Activated T-cell treated with anti-CD3 and anti-CD28 coated beads for 1 hour (primary cell): ENCODE results near the gene DOHH.
"Not testable (repeated sequence)": the region's sequence is repeated elsewhere in the genome, so short reads cannot be mapped to it uniquely, and the experiment has no call there.

Experiments used
- DNase-seq: peaks from one replicate; pipeline ENCODE4 v3.0.0-alpha.2; 2020; ENCODE audit warnings: low read depth

The DOHH gene

GRCh38 chr19:3519126-3519525, 18.7 kb upstream of the DOHH start:
- DNase-seq, result no peak

GRCh38 chr19:3518659-3519058, 18.2 kb upstream of the DOHH start:
- no peak for DNase-seq

DNA sequence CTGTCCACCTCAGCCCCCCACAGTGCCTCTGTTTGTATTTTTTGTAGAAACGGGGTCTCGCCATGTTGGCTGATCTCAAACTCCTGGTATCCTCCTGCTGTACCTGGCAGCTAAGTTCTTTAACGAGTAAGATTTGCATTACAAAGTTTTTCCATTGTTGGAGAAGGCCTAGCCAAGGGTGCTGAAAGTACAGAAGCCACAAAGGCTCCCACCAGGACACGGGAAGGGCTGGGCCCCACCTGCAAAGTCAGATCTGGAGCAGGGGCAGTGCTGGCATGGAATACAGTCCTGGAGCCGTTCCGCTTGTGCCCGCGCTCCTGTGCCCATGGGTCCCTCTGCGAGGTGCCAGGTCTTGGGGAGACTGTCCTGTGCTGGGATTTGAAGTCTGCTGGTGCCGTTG, 17.8 kb upstream of the DOHH start:
- DNase-seq, result no peak

DNA sequence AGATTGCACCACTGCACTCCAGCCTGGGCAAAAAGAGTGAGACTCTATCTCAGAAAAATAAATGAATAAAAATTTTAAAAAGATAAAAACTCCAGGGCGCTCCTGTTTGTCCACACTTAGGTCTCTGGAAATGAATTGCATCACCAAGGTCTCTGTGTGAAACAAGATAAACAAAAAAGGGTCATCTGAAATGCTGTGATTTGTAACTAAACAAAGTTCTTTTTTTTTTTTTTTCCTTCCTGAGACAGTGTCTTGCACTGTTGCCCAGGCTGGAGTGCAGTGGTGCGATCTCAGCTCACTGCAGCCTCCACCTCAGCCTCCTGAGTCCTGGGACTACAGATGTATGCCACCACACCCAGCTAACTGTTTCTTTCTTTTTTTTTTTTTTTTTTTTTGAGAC, 17.2 kb upstream of the DOHH start:
- DNase-seq, result no peak

- no peak for DNase-seq
These were observed 16.3 kb upstream of the DOHH start for GRCh38 chr19:3516675-3517207.

DNA sequence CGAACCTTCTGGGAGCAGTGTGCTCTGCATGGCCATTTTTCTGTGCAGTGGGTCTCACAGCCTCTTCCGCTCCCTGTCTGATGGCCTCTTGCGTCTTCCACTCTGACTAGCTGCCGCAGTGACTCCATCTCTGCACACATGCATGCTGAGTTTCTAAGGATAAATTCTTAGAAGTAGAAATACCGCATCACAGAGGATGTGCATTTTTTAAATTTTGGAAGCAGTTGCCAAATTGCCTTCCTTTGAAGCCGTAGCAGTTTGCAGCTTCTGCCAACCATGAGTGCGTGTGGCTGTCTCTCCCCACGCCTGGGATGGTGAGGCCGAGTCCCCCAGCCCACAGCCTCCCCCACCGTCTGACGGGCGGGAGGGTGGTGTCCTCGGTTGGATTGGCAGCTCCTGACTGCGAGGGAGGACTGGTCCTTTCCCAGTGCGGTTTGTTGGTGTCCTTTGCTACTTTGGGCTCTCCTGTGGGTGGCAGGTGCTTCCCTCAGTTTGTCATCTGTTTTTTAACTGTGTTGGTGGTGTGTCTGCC, 15.5 kb upstream of the DOHH start:
- no peak for DNase-seq

- no peak for DNase-seq
These were observed 14.5 kb upstream of the DOHH start for GRCh38 chr19:3514930-3515329.

DNA sequence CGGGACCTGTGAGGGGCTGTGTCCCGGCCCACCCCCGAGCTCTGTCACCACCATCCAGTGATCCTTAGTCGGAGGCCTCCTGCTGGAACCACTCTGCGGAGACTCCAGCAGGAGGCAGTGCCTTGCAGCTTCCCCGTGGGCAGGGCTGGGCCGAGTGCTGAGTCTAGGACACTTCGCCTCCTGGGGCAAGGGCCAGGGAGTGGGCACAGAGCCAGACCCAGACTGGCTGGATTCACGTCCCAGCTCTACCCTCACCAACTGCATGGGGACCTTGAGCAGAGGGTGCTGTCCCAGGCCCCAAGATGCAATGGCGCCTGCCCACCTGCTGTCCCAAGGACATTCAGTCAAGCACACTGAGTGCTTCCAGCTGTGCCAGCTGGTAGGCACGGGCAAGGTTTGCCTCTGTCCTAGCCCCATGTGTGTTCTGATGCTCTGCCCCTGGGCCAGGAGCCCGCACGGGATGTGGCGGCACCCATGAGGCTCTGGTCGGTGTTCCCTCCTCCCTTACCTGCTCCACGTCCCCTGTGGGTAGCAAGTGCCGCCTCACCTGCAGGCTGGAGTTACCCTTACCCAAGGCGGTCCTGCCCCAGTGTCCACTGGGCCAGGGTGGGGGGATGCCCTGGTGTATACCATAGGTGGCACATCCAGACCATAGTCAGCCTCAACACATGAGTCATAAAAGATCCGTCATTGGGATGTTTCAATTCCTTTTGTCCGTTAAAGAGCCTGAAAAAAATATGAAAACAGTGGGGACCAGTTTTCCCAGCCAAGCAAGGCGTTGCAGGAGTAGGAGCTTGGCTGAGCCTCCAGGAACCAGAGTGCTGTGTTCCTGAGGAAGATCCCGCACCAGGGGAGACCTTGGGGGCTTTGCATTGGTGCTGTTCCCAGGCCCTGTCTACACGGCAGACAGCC, 13.0 kb upstream of the DOHH start:
- no peak for DNase-seq

DNA sequence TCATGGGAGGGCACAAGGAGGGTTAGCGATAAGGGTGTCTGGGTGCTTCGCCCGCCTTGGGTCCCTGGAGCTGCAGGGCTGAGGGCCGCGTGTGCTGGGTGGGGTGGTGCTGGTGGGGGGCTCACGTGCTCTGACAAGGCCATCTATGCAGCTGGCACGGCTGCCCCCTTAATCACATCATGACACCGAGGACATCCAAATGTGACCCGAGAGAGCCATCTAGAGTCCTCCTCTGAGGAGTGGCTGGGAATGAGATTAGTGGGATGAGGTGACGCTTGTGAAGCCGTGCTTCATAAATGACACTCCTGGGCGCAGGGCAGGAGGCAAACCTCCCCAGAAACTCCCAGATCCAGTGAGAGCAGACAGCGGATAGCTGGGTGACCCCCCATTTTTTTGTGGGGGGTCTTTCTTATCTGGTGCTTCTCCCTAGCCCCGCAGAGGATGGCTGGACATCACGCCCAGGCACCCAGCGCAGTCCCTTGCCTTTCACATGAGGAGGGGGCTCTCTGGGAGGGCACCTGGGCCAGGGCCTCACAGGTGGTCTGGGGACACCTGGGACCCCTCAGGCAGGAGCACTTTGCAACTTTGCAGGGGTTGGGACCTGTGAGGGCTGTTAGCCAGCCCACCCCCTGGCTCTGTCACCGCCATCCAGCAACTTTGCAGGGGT, 12.2 kb upstream of the DOHH start:
- no peak for DNase-seq

GRCh38 chr19:3511506-3512251, 11.2 kb upstream of the DOHH start:
- DNase-seq, result no peak

DNA sequence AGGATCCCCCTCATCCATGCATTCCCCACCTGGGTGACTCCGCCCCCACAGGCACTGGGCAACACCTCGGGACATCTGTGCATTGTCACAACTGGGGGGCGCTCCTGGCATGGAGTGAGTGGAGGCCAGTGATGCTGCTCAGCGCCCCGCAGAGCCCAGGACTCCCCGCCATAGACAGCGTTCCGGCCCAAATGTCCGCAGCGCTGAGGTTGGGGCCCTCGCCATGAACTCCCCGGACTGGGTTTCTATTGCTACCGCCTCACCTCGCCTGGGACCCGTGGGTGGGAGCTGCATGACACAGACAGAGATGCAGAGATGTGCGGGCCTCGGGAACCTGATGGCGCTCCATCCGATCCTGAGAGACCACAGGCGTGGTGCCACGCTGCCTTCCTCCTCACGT, 10.3 kb upstream of the DOHH start:
- no peak for DNase-seq

GRCh38 chr19:3509566-3509989, 9.1 kb upstream of the DOHH start:
- DNase-seq, result no peak

- DNase-seq, result no peak
These were observed 8.5 kb upstream of the DOHH start for GRCh38 chr19:3508771-3509535.

DNA sequence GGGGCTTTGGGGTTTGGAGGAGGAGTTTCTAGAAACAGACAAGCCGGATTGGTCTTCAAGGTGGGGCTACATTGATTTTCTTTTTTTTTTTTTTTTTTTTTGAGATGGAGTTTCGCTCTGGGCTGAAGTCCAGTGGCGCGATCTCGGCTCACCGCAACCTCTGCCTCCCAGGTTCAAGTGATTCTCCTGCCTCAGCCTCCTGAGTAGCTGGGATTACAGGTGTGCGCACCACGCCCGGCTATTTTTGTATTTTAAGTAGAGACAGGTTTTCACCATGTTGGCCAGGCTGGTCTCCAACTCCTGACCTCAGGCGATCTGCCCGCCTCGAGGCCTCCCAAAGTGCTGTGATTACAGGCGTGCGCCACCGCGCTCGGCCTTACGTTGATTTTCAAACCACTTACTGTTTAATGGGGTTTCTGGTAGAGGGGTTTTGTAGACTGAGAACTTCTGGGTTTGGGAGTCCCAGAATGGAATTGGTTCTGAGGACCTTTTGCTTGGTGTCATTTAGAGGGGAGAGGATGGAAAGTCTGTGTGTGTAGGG, 7.7 kb upstream of the DOHH start:
- not testable (repeated sequence) for DNase-seq

- DNase-seq, result peak; percentile 24
These were observed 7.1 kb upstream of the DOHH start for GRCh38 chr19:3507371-3508120.

GRCh38 chr19:3506384-3507340, 6.2 kb upstream of the DOHH start:
- no peak for DNase-seq

DNA sequence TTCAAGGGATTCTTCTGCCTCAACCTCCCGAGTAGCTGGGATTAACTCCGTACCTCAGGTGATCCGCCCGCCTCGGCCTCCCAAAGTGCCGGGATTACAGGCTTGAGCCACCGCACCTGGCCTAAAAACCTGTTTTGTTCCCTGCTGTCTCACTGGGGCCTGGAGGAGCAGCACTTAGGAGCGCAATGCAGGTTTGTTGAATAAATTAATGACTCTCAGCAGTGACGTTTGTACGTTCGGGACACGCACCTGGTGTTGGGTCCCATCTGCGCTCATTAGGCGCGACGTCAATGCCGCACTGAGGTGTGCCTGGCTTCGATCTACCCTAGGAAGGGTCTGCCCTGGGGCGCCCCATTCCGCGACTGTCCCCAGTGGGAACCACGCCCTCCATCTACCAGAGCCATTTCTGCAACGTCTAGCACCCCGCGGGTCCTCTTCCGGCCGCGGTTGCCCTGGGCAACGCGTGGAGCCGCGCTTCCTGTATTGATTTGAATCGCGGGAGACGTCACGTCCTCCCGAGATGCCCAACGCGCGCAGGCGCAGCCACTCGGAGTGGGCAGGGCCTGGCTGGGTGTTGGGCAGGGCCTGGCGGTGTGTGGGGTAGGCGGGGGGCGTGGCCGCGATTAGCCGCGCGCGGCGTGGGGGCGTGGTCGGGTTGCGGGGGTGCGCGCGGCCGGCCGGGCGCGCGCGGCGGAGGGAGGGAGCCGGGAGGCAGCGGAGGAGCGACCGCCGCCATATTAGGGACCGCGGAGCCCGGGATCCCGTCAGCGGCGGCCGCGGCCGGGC, 5.3 kb upstream of the DOHH start, which contains the start of gene FZR1:
Gene FZR1 (plus strand): TSS at position 714 of the 786 bp plus-strand sequence. CDS start 16,679 bp downstream, outside the sequence.
- peak; percentile 100 for DNase-seq

- no peak for DNase-seq
These were observed 4.3 kb upstream of the DOHH start for GRCh38 chr19:3504735-3505134.
